HepG2 (cell line): ENCODE data around the gene ZNF764. TPM values are rescaled to one million over a fixed set of nuclear protein-coding genes. Genes with fewer than 3 reads are reported as not detected.

Source experiments
- ATF7-NPFF ChIP-seq: sonication (generic); formaldehyde crosslinking; IDR thresholded peaks from 2 replicates; pipeline ENCODE4 v1.8.1; 2023; ENCODE audit warnings: mild to moderate bottlenecking, low read depth, missing genetic modification reagents, moderate library complexity
- CC2D1A ChIP-seq: sonication (generic); formaldehyde crosslinking; IDR thresholded peaks from 2 replicates; pipeline ENCODE4 v1.8.1; 2023; ENCODE audit warnings: mild to moderate bottlenecking, missing genetic modification reagents
- ELF3 ChIP-seq: IDR thresholded peaks from 2 replicates; pipeline ENCODE4 v1.6.1; 2016; ENCODE audit warnings: missing genetic modification reagents, missing compliant biosample characterization
- MAF1 ChIP-seq: sonication (generic); formaldehyde crosslinking; IDR thresholded peaks from 2 replicates; pipeline ENCODE4 v1.5.0; 2020; ENCODE audit warnings: missing genetic modification reagents, borderline replicate concordance
- MAFK ChIP-seq, 2 experiments: IDR thresholded peaks in 1 of 2; conservative IDR thresholded peaks in 1 of 2; 2 replicates each; pipeline ENCODE4 v1.6.1; 2011; ENCODE audit warnings: improper control_type of control experiment in 2 of 2, low read length in 2 of 2
- NCOR1 ChIP-seq: fragments of 200-600 bp; sonication (generic); IDR thresholded peaks from 2 replicates; pipeline ENCODE4 v1.7.0; 2017; ENCODE audit warnings: antibody characterized with exemption, low read length, borderline replicate concordance
- RAD51 ChIP-seq: fragments of 450-650 bp; IDR thresholded peaks from 2 replicates; pipeline ENCODE4 v1.6.1; 2016; ENCODE audit warnings: borderline replicate concordance
- SP4 ChIP-seq: sonication (generic); formaldehyde crosslinking; IDR thresholded peaks from 2 replicates; pipeline ENCODE4 v1.8.1; 2023; ENCODE audit warnings: mild to moderate bottlenecking, missing genetic modification reagents
- U2AF1 ChIP-seq: fragments of 200-400 bp; formaldehyde crosslinking; optimal IDR thresholded peaks from 2 replicates; pipeline ENCODE3; 2017; ENCODE audit warnings: mild to moderate bottlenecking, low read depth, low read length
- ZNF530 ChIP-seq: sonication (generic); formaldehyde crosslinking; IDR thresholded peaks from 2 replicates; pipeline ENCODE4 v1.5.0; 2020; ENCODE audit warnings: low read depth, mild to moderate bottlenecking, missing genetic modification reagents
- ZNF563 ChIP-seq: sonication (generic); formaldehyde crosslinking; IDR thresholded peaks from 2 replicates; pipeline ENCODE4 v1.8.0; 2022; ENCODE audit warnings: mild to moderate bottlenecking, moderate library complexity, missing genetic modification reagents
- ZSCAN30 ChIP-seq: sonication (generic); formaldehyde crosslinking; IDR thresholded peaks from 2 replicates; pipeline ENCODE4 v1.5.0; 2020; ENCODE audit warnings: mild to moderate bottlenecking, missing genetic modification reagents
- polyA plus RNA-seq, 8 experiments: library from polyadenylated mRNA; depleted of rRNA in 3 of 8; stranded (reverse) in 7 of 8; unstranded in 1 of 8; fragments of >200 nt; fragmentation: Illumina TruSeq in 4 of 8; extraction: Trizol in 4 of 8; gene quantifications; 2 replicates each; pipeline versions ENCODE4 v1.2.1 to v1.2.3, GENCODE V29; 2011 to 2016; ENCODE audit warnings: low read depth in 4 of 8, missing spikeins in 1 of 8, mixed read lengths in 1 of 8; ENCODE audit not compliant: insufficient read depth in 1 of 8
- total RNA-seq, 5 experiments: library from RNA; depleted of rRNA; stranded (reverse); fragments of >200 nt; fragmentation: Illumina TruSeq; extraction: Trizol; gene quantifications; 2 replicates each; pipeline ENCODE4 v1.2.3, GENCODE V29; 2016; ENCODE audit warnings: low read depth in 1 of 5
- TF ChIP-seq, protein P1 (sequence below): sonication (generic); formaldehyde crosslinking; IDR thresholded peaks from 2 replicates; pipeline ENCODE4 v1.4.0; 2020; ENCODE audit warnings: missing genetic modification reagents
- TF ChIP-seq, protein P2 (sequence below): sonication (generic); formaldehyde crosslinking; IDR thresholded peaks from 2 replicates; pipeline ENCODE4 v1.9.0; 2021; ENCODE audit warnings: missing genetic modification reagents, borderline replicate concordance
- TF ChIP-seq, protein P3 (sequence below): fragments of 450-650 bp; IDR thresholded peaks from 2 replicates; pipeline ENCODE4 v1.6.1; 2017
- TF ChIP-seq, protein P4 (sequence below): sonication (generic); IDR thresholded peaks from 2 replicates; pipeline ENCODE4 v1.6.1; 2016; ENCODE audit warnings: low read depth, borderline replicate concordance
- TF ChIP-seq, protein P5 (sequence below): sonication (generic); formaldehyde crosslinking; IDR thresholded peaks from 2 replicates; pipeline ENCODE4 v1.4.0; 2020; ENCODE audit warnings: missing genetic modification reagents
- TF ChIP-seq, protein P6 (sequence below): sonication (generic); formaldehyde crosslinking; IDR thresholded peaks from 2 replicates; pipeline ENCODE4 v1.5.0; 2020; ENCODE audit warnings: missing genetic modification reagents

The ZNF764 gene
- total and polyA plus RNA-seq, 2 of the 13 experiments (the other 11 are each of a cell fraction or from before 2014, with no cell fraction given) = 4.1 to 9.1 TPM

DNA sequence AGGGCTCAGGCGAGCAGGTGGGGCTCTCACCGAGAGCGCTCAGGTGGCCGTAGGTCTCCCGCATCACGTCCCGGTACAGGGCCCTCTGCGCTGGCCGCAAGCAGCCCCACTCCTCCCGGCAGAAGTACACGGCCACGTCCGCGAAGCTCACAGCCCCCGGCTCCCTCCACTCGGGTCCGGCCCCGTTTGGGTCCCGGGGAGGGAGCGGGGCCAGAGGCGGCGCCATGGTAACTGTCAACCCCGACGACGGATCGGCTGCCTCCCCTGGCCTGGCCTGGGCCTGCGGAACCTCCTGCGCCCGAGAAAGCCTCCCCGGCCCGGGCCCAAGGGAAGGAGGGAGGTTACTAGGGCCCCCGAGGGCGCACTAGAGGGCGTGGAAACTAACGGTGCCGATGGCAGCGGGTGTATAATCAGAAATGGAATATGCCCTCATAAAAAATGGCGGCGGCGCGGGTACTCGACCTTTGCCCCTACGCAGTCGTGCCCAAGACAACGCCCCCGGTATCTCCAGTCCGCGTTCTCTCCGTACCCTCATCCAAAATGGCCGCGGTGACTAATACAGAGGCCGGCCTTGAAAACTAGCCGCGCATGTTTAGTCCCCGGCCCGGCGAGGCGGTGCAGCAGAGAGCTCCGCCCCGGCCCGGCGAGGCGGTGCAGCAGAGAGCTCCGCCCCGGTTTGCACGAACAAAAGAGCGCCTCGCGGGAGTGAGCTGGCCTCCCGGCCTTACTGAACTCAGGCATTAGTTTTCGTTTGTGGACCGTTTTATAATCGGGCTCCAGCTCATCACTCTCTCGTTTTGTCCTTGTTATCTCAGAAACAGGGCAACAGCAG, at the start of gene ZNF764 (continued):
- TF ChIP-seq RAD51 (no peak), CC2D1A (0 out of 2 replicates have a peak, but pooled peaks have one; percentile 50), MAFK (conservative IDR thresholded peaks at IDR 0.05 in 1 of 2, IDR thresholded peaks at IDR 0.05 in 1 of 2; ENCODE audit: low read length in 2 of 2) (no peak), ELF3 (CRISPR knock-in tag) (peak; percentile 56; the same call in 1 of the 2 replicates), SP4 (CRISPR knock-in tag) (peak; percentile 95), ZNF530 (no peak), ATF7-NPFF (CRISPR knock-in tag) (peak; percentile 67; the same call in 1 of the 2 replicates), U2AF1 (no peak), ZNF563 (CRISPR knock-in tag) (peak; percentile 87), NCOR1 (peak; percentile 79), ZSCAN30 (CRISPR knock-in tag) (no peak), MAF1 (CRISPR knock-in tag) (peak; percentile 21; the same call in 1 of the 2 replicates)
- TF ChIP-seq, protein P1, sequence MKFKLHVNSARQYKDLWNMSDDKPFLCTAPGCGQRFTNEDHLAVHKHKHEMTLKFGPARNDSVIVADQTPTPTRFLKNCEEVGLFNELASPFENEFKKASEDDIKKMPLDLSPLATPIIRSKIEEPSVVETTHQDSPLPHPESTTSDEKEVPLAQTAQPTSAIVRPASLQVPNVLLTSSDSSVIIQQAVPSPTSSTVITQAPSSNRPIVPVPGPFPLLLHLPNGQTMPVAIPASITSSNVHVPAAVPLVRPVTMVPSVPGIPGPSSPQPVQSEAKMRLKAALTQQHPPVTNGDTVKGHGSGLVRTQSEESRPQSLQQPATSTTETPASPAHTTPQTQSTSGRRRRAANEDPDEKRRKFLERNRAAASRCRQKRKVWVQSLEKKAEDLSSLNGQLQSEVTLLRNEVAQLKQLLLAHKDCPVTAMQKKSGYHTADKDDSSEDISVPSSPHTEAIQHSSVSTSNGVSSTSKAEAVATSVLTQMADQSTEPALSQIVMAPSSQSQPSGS = no peak; the same call in 1 of the 2 replicates
- TF ChIP-seq, protein P2, sequence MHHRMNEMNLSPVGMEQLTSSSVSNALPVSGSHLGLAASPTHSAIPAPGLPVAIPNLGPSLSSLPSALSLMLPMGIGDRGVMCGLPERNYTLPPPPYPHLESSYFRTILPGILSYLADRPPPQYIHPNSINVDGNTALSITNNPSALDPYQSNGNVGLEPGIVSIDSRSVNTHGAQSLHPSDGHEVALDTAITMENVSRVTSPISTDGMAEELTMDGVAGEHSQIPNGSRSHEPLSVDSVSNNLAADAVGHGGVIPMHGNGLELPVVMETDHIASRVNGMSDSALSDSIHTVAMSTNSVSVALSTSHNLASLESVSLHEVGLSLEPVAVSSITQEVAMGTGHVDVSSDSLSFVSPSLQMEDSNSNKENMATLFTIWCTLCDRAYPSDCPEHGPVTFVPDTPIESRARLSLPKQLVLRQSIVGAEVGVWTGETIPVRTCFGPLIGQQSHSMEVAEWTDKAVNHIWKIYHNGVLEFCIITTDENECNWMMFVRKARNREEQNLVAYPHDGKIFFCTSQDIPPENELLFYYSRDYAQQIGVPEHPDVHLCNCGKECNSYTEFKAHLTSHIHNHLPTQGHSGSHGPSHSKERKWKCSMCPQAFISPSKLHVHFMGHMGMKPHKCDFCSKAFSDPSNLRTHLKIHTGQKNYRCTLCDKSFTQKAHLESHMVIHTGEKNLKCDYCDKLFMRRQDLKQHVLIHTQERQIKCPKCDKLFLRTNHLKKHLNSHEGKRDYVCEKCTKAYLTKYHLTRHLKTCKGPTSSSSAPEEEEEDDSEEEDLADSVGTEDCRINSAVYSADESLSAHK (CRISPR knock-in tag) = no peak
- TF ChIP-seq, protein P3, sequence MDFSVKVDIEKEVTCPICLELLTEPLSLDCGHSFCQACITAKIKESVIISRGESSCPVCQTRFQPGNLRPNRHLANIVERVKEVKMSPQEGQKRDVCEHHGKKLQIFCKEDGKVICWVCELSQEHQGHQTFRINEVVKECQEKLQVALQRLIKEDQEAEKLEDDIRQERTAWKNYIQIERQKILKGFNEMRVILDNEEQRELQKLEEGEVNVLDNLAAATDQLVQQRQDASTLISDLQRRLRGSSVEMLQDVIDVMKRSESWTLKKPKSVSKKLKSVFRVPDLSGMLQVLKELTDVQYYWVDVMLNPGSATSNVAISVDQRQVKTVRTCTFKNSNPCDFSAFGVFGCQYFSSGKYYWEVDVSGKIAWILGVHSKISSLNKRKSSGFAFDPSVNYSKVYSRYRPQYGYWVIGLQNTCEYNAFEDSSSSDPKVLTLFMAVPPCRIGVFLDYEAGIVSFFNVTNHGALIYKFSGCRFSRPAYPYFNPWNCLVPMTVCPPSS = no peak
- TF ChIP-seq, protein P4, sequence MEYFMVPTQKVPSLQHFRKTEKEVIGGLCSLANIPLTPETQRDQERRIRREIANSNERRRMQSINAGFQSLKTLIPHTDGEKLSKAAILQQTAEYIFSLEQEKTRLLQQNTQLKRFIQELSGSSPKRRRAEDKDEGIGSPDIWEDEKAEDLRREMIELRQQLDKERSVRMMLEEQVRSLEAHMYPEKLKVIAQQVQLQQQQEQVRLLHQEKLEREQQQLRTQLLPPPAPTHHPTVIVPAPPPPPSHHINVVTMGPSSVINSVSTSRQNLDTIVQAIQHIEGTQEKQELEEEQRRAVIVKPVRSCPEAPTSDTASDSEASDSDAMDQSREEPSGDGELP = peak; percentile 19; the same call in 1 of the 2 replicates
- TF ChIP-seq, protein P5, sequence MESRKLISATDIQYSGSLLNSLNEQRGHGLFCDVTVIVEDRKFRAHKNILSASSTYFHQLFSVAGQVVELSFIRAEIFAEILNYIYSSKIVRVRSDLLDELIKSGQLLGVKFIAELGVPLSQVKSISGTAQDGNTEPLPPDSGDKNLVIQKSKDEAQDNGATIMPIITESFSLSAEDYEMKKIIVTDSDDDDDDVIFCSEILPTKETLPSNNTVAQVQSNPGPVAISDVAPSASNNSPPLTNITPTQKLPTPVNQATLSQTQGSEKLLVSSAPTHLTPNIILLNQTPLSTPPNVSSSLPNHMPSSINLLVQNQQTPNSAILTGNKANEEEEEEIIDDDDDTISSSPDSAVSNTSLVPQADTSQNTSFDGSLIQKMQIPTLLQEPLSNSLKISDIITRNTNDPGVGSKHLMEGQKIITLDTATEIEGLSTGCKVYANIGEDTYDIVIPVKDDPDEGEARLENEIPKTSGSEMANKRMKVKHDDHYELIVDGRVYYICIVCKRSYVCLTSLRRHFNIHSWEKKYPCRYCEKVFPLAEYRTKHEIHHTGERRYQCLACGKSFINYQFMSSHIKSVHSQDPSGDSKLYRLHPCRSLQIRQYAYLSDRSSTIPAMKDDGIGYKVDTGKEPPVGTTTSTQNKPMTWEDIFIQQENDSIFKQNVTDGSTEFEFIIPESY = no peak; the same call in 1 of the 2 replicates
- TF ChIP-seq, protein P6, sequence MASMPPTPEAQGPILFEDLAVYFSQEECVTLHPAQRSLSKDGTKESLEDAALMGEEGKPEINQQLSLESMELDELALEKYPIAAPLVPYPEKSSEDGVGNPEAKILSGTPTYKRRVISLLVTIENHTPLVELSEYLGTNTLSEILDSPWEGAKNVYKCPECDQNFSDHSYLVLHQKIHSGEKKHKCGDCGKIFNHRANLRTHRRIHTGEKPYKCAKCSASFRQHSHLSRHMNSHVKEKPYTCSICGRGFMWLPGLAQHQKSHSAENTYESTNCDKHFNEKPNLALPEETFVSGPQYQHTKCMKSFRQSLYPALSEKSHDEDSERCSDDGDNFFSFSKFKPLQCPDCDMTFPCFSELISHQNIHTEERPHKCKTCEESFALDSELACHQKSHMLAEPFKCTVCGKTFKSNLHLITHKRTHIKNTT (CRISPR knock-in tag) = no peak
